ENCODE results near the gene BTBD9.

GRCh38 chr6:38146021-38146733, 493.6 kb downstream of the BTBD9 start:
- TF ChIP-seq CTCF (IDR thresholded peaks at IDR 0.05), result no peak
- TF ChIP-seq POLR2AphosphoS5 (IDR thresholded peaks at IDR 0.05; ENCODE audit: insufficient read depth in 1 of 2, low read depth in 1 of 2), result no peak

All from vagina (tissue), 2 donors.